Stimulated activated CD8-positive, alpha-beta memory T cell treated with anti-CD3 and anti-CD28 coated beads, Interleukin-4, amount 100 ng/mL, for 24 hours (primary cell): ENCODE results near the gene RBFOX1.
"Not testable (repeated sequence)": the region's sequence is repeated elsewhere in the genome, so short reads cannot be mapped to it uniquely, and the experiment has no call there.

ENCODE experiments used
- DNase-seq: peaks from one replicate; pipeline ENCODE4 v3.0.0-alpha.2; 2020; ENCODE audit warnings: low read depth

RBFOX1 gene

DNA sequence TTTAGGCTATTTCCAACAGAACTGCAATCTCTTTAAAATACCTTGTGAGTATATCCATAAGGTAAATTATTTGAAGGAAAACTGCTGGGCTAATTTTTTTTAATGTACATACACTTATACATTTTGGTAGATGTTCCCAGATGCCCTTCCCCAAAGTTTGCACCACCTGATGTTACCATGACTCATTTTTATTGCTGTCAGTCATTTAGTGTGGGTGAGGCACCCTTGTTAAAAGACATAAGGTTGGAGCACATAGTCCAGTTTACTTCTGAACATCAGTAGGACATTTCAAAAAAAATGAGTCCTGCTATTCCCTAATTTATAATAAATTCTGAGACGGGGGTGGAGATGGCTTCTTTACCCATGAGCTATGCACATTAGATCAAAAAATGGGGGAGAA lies 138.6 kb downstream of the RBFOX1 start:
- no peak for DNase-seq

DNA sequence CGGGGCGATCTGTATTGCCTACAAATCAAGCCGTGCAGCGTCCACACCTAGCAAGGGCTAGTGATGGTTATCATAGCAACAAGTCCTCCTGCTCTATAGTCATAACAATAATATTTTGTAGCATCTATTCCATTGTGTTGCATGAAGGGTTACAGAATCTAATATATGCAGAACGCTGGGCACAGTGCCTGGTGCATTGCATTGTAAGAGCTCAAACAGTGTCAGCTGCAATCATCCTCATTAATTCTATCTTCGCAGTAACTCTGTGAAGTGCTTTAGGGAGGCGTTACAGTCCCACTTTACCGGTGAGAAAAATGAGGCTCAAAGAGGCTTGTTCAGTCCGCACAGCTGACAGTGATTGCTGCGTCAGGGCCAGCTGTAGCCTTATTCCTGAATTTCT lies 149.4 kb downstream of the RBFOX1 start:
- no peak for DNase-seq

DNA sequence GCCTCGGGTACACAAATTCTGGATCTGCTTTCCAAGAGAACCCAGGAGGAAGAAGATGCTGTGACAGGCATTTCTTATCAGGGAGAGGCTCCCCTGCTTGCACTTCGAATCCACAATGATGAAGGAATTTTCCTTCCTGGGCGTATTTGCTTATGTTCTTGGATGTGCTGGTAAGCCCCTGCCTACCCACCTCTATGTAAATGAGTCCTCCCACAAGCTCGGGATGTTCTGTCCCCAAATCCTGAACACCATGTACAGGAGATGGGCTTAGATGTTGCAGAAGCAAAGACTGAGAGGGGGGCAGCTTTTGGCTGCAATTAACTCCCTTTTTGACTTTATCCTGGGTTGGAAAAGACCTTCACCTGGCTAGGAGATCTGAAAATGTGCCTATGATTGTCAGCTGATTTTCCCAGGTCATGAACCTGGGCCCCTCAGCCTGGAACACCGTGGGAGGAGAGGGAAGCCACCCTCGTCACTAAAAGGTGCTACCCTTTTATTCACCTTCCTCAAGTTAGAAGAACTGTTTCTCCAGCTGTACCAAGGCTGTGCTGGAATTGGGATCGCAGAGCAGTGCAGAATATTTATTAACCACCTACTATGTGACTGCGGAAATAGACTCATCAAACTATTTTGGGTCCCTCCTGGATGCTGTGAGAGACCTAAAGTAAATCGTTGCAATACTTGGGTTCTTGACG lies 150.1 kb downstream of the RBFOX1 start:
- DNase-seq = no peak

DNA sequence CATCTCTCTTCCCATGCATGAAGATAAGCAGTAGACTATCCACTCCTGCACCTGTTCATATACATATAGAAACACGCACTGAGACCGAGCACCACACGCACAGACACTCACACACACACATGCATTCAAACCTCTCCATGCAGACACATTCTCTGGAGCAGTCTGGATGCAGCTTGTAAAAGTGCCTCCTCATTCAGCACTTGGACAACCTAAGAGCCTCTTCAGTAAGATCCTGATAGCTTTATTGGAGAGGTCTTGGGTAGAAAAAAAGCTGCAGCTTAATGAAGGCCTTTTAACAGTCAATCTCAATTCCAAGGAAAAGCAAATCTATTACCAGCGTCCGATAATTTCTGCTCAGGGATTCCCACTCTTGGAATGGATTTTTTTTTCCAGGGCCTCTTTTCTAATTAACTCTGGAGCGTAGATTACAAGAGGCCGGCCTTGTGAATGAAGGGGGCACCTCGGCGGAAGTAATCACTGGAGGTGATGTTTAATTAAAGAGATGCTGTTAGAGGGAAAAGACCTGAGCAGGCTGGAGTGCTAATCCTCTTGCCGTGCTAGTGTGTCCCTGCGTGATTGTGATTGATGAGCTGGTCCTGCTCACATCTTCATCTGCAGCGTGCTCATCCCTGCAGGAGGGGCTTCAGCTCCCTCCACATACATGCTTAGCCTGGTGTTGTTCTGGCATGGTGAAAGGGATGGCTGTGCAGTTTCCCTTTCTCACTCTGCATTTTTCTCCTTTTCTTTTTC lies 155.1 kb downstream of the RBFOX1 start:
- no peak for DNase-seq

DNA sequence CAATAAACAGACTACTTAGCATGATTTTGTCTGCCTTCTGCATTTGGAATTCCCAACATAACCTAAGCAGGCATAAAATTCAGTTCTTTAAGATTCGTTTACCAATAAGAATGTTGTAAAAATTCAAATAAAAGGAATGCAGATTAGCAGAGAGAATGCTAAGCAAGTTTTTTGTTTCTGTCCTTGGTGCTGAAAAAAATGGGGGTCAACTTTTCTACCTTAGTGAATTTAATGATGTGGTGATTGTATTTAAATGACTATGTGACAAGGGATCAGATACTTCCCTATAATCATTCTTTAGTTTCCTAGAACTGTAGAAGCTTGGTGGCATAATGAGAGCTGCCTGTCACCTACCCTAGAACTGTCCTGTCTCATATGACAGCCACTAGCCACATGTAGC lies 159.5 kb downstream of the RBFOX1 start:
- no peak for DNase-seq

DNA sequence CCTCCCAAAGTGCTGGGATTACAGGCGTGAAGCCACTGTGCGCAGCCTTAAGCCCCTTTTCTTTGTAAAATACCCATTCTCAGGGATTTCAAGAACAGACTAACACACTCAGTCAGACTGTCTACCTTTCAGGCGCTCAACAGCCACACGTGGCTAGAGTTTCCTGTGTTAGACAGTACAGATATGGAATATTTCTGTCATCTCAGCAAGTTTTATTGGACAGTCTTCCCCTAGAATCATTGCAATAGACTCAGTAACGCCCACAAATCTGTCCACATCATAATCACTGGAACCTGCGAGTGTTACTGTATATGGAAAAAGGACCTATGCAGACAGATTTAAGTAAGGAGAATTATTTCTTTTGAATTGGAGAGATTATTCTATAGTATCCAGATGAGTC lies 160.5 kb downstream of the RBFOX1 start:
- no peak for DNase-seq

DNA sequence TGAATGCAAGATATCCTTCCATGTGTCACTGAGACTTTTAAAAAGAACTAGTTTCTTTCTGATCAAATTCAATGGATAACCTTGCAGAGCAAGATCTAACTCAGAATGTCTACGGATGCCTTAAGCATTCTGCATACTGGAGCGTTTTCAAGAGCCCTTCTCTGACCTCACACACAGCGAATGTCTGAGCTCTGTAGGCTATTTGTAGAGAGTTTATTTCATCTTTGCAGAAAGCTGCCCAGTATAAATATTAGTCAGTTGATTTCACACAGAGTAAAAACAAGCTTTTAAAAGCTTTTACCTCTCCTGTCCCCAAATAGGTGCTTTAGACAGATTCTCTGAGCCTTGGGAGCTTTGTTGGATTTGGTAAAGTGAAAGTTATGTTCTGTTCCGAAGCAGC lies 165.0 kb downstream of the RBFOX1 start:
- DNase-seq = no peak

DNA sequence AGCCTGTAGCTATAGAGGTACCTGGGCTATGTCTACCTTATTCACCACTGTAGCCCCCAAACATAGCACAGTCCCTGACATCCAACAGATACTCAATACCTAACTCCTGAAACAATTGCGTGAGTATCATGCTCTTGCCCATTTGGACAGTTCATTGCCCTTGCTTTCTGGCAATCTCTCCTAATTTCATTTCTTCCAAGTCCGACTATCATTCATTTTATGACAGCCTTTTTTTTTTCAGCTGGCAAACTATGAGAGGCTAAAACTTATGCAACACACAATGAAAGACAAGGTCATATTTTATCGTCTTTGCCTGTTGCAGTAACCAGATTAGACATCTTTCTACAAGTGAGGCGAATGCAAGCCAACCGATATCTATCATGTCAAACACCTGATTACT lies 169.2 kb downstream of the RBFOX1 start:
- no peak for DNase-seq

DNA sequence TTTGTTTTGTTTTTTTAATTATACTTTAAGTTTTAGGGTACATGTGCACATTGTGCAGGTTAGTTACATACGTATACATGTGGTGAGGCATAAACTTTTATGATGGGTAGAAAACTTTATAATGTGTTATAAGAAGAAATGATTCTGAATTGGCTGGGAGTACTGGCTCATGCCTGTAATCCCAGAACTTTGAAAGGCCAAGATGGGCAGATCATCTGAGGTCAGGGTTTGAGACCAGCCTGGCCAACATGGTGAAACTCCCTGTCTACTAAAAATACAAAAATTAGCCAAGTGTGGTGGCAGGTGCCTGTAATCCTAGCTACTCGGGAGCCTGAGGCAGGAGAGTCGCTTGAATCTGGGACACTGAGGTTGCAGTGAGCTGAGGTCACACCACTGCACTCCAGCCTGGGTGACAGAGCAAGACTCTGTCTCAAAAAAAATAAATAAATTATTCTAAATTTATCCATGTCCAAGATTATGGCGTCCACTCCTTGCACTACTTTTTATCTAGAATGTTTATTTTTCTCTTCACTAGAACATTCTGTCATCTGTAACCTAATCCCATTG lies 170.0 kb downstream of the RBFOX1 start:
- DNase-seq = not testable (repeated sequence)

DNA sequence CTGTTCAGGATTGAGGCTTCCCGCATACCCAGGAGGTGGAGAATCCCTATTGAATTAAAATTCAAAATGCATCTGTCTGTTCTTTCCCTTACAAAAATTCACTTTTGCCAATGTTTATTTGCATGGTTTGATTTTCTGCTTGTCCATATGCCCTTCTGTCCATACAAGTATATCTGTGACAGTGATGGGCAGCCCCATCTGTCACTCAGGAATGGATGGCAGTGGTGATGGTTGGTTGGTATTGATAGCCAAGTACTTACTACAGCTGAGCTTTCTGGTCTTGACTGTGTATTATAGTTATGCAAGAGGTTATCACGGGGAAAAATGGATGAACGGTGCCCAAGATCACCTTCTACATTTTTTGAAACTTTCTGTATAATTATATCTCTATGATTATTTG lies 171.0 kb downstream of the RBFOX1 start:
- DNase-seq = no peak

DNA sequence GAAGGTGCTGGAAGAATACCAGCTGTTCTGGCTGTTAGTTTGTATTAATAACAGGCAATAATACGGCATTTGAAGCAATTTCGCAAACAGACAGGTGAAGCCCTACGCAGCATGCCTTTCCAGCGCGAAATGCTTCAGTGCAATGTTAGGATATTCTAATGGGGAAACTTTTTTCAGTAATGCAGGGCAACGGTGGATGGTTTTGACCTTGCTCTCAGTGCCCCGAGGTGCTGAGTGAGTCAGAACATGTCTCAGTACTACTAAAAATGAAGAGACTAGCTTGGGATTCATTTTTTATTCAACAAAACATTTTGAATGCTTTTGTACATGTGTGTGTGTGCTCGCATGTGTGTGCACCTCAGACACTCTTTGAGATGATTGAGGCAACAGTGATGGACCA lies 172.2 kb downstream of the RBFOX1 start:
- DNase-seq = no peak

DNA sequence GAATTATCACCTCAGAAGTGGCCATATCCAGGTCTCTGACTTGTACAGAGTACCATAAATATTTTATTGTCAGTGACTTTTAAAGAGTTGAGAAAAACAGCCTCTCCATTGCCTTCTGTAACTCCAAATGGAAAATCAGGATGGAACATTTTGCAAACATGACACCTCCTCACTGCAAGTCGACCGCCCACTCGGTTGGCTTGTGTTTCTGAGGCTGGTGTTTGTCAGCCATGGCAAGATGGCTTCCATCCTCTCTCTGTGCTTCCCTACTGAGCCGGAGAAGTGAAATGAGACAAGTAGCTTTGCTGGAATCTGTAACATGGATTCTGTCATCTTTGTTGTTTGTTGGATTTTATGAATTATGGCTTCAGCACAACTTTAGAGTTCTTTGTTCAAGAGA lies 172.8 kb downstream of the RBFOX1 start:
- no peak for DNase-seq

DNA sequence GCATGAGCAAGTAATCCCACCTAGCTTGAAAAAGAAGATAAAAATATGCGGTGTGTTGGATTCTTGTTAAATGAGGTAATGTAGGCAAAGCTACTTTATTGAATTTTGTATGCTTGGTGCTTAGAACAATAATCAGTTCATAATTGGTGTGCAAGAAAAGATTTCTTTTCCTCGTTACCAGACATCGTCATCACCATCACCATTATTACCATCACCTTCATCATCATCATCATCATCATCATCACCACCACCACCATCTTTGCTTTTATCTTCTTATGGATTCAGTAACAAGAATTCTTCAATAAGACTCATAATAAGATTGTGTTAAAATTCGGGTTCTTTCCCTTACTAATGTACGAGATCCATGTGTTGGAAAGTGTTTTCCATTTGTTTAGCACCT lies 173.7 kb downstream of the RBFOX1 start:
- DNase-seq = no peak

DNA sequence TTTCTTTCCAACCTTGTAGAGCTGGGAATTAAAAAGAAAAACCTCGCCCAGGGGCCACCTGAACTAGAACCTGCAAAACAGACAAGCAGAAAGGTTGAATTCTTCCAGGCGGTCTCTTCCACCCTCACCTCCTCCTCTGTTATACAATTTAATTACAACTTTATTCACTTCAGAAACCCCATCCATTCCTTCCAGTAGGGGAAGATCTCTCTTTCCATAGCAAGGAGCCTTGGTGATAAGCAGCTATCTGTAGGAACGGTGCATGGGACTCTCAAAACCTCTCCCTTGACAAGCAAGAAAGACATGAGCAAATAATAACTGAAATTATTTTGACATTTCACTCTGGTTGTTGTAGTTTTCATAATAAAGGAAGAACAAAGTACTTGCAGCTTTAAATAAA lies 176.0 kb downstream of the RBFOX1 start:
- no peak for DNase-seq

DNA sequence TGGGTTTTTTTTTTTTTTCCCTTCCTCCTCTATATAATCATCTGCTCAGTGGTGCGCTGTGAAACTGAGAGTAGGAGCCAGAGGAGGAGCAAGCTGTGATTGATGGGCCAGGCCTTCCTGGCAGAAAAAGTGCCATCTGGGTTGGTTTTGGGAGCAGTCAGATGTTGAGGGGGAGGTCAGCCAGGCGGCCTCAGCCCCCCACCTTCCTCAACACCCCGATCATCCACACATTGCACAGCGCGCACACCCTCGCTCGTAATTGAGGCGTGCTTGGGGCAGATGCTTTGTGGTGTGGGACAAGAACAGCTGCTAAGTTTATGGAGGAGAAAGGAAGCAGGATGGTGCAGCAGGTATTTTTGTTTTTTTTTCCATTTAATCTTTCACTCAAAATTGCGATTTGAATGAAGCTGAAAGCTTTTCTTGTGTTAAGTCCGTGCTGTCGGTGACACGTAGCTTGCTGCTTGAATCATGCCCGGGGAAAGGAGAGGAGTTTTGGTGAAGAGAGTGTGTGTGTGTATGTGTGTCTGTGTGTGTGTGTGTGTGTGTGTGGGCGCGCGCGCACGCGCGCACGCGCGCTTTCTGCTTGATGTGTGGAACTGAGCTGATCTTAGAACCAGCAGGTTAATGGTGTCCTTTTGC lies 177.4 kb downstream of the RBFOX1 start:
- DNase-seq = no peak

DNA sequence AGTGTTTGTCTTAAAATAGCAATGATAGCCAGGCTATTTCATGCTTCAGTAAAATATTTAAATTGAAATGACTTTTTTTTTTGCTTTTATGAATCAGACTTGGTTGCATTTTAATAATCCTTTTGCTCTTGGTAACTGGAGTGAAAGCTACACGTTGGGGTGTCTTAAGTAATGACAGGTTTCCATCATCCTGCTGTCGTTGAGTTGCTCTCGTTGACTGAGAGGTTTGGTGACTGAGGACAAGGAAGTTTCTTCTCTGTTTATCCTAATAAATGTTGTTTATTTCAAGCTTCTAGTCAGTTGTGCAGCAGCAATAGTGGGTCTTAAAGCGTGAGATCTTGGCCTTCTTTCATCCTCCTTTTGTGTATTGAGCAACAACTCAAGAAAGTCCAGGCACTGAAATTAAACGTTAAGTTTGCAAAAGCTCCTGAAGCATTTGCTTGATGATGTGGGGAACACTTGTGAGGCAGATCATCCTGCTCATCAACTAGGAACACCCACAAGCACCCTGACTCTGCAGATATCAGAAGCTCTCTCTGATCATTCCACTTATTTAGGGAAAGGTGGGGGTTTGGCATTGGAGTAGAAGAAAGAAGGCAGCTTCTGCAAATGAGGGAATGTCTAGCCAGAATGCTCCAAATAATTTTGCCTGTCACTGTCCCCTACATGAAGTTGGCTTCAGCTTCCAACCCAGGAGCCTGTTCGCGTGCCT lies 179.1 kb downstream of the RBFOX1 start:
- no peak for DNase-seq

DNA sequence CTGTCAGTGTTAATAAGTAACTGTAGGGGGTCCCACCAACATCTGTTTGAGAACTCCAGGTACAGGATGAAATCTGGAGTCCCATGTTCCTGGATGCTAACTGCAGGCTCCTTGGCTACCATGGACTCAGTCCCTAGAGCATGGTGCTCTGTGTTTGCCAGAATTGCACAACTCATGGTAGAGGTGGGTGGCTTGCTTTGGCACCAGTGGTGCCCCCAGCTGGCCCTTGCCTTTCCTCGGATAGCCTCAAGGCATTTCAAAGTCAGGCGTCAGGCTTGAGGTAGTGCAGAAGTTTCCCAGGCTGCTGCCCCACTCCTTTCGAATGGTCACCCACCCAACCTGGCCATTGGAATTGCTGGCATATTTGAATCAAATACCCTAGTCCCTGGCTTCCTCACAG lies 179.9 kb downstream of the RBFOX1 start:
- no peak for DNase-seq

DNA sequence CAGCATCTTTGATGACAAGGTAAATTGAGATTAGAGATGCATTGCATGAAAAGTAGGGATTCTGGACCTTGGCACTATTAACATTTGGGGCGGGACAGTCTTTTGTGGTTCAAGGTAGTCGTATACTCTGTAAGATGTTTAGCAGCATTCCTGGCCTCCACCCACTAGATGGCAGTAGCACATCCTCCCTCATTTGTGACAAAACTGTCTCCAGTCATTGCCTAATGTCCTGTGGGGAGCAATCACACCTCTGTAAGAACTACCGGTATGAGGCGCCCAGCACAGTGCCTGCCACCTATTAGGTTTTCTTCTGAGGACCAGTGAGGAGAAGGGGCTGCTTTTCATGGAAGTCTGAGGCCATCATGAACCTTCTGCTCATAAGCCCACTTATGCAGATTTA lies 180.8 kb downstream of the RBFOX1 start:
- DNase-seq = no peak

DNA sequence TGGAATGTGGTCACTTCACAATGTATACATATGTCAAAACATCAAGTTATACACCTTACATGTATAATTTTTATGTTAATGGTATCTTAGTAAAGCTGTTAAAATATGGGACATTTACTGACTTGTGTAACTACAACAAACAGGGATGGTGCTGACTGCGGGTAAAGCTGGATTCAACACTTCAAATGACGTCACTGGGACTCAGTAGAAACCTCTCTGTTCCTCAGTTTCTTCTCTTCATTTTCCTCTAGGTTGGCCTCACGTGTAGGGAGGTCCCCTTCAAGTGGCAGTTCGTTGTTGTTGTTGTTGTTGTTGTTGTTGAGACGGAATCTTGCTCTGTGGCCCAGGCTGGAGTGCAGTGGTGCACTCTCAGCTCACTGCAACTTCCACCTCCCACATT lies 182.9 kb downstream of the RBFOX1 start:
- DNase-seq = no peak

DNA sequence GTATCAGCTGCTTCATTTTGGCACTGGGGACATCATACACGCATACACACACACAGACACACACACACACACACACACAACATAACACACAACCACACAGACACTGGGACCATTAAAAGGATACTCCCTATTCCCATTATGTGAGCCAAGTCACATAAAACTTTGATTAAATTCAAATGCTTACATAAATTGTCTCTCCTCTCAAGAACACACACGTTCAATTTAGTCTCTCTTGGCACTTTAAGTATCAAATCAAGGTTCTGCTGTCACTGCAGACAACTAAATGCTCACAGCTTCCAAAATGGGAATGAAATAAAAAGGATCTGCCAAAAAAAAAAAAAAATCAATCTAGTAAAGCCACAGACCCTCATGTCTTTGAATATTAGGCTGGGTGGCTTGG lies 184.9 kb downstream of the RBFOX1 start:
- DNase-seq = no peak

DNA sequence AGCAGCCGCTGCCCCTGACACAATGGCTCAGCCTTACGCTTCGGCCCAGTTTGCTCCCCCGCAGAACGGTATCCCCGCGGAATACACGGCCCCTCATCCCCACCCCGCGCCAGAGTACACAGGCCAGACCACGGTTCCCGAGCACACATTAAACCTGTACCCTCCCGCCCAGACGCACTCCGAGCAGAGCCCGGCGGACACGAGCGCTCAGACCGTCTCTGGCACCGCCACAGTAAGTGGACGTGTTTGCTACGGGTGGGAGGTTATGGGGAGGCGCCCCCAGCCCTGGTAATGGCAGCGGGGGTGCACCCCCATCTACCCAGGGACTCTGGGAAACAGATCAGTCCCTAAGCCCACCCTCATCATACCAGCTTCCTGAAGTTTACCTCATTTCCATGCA lies 185.5 kb downstream of the RBFOX1 start:
- no peak for DNase-seq

DNA sequence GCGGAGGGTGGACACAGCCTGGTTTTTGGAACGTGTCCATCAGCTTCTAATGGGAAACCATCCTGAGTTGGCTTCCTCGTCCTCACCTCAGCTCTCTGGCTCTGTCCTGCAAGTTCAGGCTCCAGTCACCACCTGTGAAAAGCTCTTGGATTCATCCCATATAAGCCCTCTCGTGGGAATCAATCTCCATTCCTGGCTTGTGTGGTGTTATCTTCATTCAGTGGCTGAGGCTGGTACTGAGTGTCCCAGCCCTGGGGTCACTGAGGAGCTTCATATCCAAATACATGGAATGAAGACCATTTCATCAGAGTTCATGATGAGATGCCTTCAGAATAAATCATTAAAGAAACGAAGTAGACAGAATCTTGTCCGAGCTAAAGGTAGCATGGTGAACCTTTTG lies 189.2 kb downstream of the RBFOX1 start:
- no peak for DNase-seq

DNA sequence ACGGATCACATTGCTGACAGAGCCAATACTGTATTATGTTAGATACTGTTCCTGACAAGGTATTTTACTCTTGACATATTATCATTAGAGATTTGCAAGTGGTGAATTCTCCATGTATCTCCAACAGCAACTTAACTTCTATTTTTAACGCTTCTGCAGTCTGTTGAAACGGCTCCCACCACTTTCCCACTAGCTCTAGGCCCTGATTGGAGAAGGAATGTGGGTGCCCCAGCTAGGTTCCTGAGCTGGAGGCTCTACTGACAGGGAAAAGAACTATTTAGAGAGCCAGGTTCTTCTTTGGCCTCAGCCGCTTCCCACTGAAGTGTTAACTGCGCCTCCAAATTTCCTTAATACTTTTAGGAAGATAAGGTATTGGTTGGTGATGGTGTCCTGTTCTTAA lies 191.8 kb downstream of the RBFOX1 start:
- no peak for DNase-seq
